GM12878 (cell line): ENCODE results near the gene ZNF428. TPM values are rescaled to one million over a fixed set of nuclear protein-coding genes. Genes with fewer than 3 reads are reported as not detected.

Experiments
- ASH2L ChIP-seq: fragments of 300-600, 200-600 bp; sonication (generic); IDR thresholded peaks from 2 replicates; pipeline ENCODE4 v1.6.1; 2017; ENCODE audit warnings: low read depth, mild to moderate bottlenecking, borderline replicate concordance
- ATF7 ChIP-seq: fragments of 450-650 bp; IDR thresholded peaks from 2 replicates; pipeline ENCODE4 v1.6.1; 2016; ENCODE audit warnings: low read depth, mild to moderate bottlenecking
- BACH1 ChIP-seq: fragments of 450-650 bp; IDR thresholded peaks from 2 replicates; pipeline ENCODE4 v1.6.1; 2017; ENCODE audit warnings: mild to moderate bottlenecking, borderline replicate concordance
- CEBPB ChIP-seq, 2 experiments: fragments of 150-350 bp in 1 of 2; IDR thresholded peaks; 2 replicates each; pipeline ENCODE4 v1.6.1; 2012 to 2014; ENCODE audit warnings: low read depth in 2 of 2, low read length in 2 of 2, borderline replicate concordance in 1 of 2, inconsistent platforms in 1 of 2
- CHD1 ChIP-seq: IDR thresholded peaks from 2 replicates; pipeline ENCODE4 v1.6.1; 2012; ENCODE audit warnings: low read depth, low read length, improper control_type of control experiment
- GABPA ChIP-seq: IDR thresholded peaks from 2 replicates; pipeline ENCODE4 v1.6.1; 2014; ENCODE audit warnings: antibody characterized with exemption, low read depth, mild to moderate bottlenecking, inconsistent platforms
- HDGF ChIP-seq: fragments of 450-650 bp; IDR thresholded peaks from 2 replicates; pipeline ENCODE4 v1.6.1; 2016; ENCODE audit warnings: antibody characterized with exemption
- JUND ChIP-seq: IDR thresholded peaks from 2 replicates; pipeline ENCODE4 v1.6.1; 2012; ENCODE audit warnings: low read depth, mild to moderate bottlenecking, low read length, improper control_type of control experiment, moderate library complexity
- NFYA ChIP-seq: IDR thresholded peaks from 2 replicates; pipeline ENCODE4 v1.6.1; 2011; ENCODE audit warnings: low read depth, mild to moderate bottlenecking, low read length, improper control_type of control experiment, borderline replicate concordance
- NR2C1 ChIP-seq: fragments of 450-650 bp; IDR thresholded peaks from 2 replicates; pipeline ENCODE4 v1.6.1; 2017; ENCODE audit warnings: antibody characterized with exemption, mild to moderate bottlenecking, moderate library complexity
- POU2F2 ChIP-seq: IDR thresholded peaks from 3 replicates; pipeline ENCODE4 v1.6.1; 2011; ENCODE audit warnings: low read depth, mild to moderate bottlenecking, low read length, borderline replicate concordance
- SIN3A ChIP-seq: IDR thresholded peaks from 2 replicates; pipeline ENCODE4 v1.6.1; 2012; ENCODE audit warnings: low read depth, low read length, improper control_type of control experiment
- ZBED1 ChIP-seq: IDR thresholded peaks from 2 replicates; pipeline ENCODE4 v1.6.1; 2016; ENCODE audit warnings: borderline replicate concordance
- polyA plus RNA-seq, 11 experiments: library from polyadenylated mRNA; depleted of rRNA in 4 of 11; unstranded in 6 of 11; stranded (reverse) in 5 of 11; fragments of >200 nt; fragmentation: Nextera tagmentation in 4 of 11; fragmentation: Illumina TruSeq in 1 of 11; extraction: Ambion mirVana in 4 of 11; extraction: Trizol in 1 of 11; gene quantifications; 1 replicate in 1 of 11; 2 replicates in 10 of 11; pipeline versions ENCODE4 v1.2.1 to v1.2.3, GENCODE V29; 2011 to 2016; ENCODE audit warnings: inconsistent platforms in 2 of 11, missing spikeins in 2 of 11, low read depth in 1 of 11
- total RNA-seq, 4 experiments: library from RNA; depleted of rRNA in 3 of 4; stranded (reverse); fragments of >200 nt in 3 of 4; fragmentation: Illumina TruSeq in 1 of 4; extraction: Trizol in 1 of 4; gene quantifications; 2 replicates each; pipeline versions ENCODE4 v1.2.1 to v1.2.3, GENCODE V29; 2013 to 2021
- TF ChIP-seq, protein P1 (sequence below): IDR thresholded peaks from 2 replicates; pipeline ENCODE4 v1.6.1; 2012; ENCODE audit warnings: low read depth, low read length, improper control_type of control experiment
- TF ChIP-seq, protein P2 (sequence below): fragments of 450-650 bp; formaldehyde crosslinking; IDR thresholded peaks from 2 replicates; pipeline ENCODE4 v1.4.0; 2022; ENCODE audit warnings: mild to moderate bottlenecking, moderate library complexity
- TF ChIP-seq, protein P3 (sequence below): fragments of 450-650 bp; IDR thresholded peaks from 2 replicates; pipeline ENCODE4 v1.6.1; 2017; ENCODE audit warnings: low read depth, mild to moderate bottlenecking, moderate library complexity
- TF ChIP-seq, protein P4 (sequence below): fragments of 450-650 bp; IDR thresholded peaks from 2 replicates; pipeline ENCODE4 v1.6.1; 2016; ENCODE audit warnings: mild to moderate bottlenecking, moderate library complexity, borderline replicate concordance
- TF ChIP-seq, protein P5 (sequence below): fragments of 450-650 bp; IDR thresholded peaks from 2 replicates; pipeline ENCODE4 v1.6.1; 2016; ENCODE audit warnings: mild to moderate bottlenecking

The ZNF428 gene
- total and polyA plus RNA-seq, 10 of the 15 experiments (the other 5 are each of a cell fraction or from before 2014, with no cell fraction given): 0.27 to 57.8 (median 20.4) TPM

DNA sequence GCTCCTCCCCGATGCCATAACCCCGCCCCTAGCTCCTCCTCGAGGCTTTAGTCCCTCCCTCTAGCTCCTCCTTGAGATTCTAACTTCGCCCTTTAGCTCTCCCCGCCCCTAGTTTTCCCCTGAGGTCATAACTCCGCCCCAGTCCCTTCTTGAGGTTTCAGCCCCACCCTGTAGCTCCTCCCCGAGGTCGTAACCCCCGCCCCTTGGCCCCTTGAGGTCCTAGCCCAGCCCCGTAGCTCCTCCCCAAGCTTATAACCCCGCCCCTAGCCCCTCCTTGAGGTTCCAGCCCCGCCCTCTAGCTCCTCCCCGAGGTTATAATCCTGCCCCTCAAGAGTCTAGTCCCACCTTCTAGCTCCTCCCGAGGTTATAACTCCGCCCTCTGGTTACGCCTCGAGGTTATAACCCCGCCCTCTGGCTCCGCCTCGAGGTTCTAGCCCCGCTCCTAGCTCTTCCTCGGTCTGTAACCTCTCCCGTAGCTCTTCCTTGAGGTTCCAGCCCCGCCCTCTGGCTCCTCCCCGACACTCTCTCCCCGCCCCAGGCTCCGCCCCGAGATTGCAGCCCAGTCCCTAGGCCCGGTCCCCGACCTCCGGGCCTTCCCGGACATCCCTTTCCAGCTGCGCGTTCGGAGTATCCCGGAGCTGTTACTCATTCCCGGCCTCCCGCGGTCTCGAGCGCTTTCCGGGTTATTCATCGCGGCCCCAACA is 49.1 kb upstream of the ZNF428 start (continued):
- TF ChIP-seq CHD1 (no peak), BACH1 (no peak), HDGF (peak; percentile 90; the same call in 1 of the 2 replicates), ZBED1 (no peak), SIN3A (no peak), POU2F2 (no peak), ATF7 (peak; percentile 45; the same call in 1 of the 2 replicates), GABPA (no peak), CEBPB (IDR thresholded peaks at IDR 0.05; ENCODE audit: borderline replicate concordance in 1 of 2, low read depth in 2 of 2, low read length in 2 of 2) (no peak), ASH2L (no peak), JUND (no peak), NFYA (no peak), NR2C1 (peak; percentile 45)
- TF ChIP-seq, protein P1, sequence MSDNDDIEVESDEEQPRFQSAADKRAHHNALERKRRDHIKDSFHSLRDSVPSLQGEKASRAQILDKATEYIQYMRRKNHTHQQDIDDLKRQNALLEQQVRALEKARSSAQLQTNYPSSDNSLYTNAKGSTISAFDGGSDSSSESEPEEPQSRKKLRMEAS: no peak
- TF ChIP-seq, protein P2, sequence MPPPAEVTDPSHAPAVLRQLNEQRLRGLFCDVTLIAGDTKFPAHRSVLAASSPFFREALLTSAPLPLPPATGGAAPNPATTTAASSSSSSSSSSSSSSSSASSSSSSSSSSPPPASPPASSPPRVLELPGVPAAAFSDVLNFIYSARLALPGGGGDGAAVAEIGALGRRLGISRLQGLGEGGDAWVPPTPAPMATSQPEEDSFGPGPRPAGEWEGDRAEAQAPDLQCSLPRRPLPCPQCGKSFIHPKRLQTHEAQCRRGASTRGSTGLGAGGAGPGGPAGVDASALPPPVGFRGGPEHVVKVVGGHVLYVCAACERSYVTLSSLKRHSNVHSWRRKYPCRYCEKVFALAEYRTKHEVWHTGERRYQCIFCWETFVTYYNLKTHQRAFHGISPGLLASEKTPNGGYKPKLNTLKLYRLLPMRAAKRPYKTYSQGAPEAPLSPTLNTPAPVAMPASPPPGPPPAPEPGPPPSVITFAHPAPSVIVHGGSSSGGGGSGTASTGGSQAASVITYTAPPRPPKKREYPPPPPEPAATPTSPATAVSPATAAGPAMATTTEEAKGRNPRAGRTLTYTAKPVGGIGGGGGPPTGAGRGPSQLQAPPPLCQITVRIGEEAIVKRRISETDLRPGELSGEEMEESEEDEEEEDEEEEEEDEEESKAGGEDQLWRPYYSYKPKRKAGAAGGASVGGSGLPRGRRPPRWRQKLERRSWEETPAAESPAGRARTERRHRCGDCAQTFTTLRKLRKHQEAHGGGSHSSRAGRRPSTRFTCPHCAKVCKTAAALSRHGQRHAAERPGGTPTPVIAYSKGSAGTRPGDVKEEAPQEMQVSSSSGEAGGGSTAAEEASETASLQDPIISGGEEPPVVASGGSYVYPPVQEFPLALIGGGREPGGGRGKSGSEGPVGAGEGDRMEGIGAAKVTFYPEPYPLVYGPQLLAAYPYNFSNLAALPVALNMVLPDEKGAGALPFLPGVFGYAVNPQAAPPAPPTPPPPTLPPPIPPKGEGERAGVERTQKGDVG (CRISPR knock-in tag): no peak
- TF ChIP-seq, protein P3, sequence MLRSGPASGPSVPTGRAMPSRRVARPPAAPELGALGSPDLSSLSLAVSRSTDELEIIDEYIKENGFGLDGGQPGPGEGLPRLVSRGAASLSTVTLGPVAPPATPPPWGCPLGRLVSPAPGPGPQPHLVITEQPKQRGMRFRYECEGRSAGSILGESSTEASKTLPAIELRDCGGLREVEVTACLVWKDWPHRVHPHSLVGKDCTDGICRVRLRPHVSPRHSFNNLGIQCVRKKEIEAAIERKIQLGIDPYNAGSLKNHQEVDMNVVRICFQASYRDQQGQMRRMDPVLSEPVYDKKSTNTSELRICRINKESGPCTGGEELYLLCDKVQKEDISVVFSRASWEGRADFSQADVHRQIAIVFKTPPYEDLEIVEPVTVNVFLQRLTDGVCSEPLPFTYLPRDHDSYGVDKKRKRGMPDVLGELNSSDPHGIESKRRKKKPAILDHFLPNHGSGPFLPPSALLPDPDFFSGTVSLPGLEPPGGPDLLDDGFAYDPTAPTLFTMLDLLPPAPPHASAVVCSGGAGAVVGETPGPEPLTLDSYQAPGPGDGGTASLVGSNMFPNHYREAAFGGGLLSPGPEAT: peak; percentile 77; the same call in 1 of the 2 replicates
- TF ChIP-seq, protein P4, sequence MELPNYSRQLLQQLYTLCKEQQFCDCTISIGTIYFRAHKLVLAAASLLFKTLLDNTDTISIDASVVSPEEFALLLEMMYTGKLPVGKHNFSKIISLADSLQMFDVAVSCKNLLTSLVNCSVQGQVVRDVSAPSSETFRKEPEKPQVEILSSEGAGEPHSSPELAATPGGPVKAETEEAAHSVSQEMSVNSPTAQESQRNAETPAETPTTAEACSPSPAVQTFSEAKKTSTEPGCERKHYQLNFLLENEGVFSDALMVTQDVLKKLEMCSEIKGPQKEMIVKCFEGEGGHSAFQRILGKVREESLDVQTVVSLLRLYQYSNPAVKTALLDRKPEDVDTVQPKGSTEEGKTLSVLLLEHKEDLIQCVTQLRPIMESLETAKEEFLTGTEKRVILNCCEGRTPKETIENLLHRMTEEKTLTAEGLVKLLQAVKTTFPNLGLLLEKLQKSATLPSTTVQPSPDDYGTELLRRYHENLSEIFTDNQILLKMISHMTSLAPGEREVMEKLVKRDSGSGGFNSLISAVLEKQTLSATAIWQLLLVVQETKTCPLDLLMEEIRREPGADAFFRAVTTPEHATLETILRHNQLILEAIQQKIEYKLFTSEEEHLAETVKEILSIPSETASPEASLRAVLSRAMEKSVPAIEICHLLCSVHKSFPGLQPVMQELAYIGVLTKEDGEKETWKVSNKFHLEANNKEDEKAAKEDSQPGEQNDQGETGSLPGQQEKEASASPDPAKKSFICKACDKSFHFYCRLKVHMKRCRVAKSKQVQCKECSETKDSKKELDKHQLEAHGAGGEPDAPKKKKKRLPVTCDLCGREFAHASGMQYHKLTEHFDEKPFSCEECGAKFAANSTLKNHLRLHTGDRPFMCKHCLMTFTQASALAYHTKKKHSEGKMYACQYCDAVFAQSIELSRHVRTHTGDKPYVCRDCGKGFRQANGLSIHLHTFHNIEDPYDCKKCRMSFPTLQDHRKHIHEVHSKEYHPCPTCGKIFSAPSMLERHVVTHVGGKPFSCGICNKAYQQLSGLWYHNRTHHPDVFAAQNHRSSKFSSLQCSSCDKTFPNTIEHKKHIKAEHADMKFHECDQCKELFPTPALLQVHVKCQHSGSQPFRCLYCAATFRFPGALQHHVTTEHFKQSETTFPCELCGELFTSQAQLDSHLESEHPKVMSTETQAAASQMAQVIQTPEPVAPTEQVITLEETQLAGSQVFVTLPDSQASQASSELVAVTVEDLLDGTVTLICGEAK: no peak
- TF ChIP-seq, protein P5, sequence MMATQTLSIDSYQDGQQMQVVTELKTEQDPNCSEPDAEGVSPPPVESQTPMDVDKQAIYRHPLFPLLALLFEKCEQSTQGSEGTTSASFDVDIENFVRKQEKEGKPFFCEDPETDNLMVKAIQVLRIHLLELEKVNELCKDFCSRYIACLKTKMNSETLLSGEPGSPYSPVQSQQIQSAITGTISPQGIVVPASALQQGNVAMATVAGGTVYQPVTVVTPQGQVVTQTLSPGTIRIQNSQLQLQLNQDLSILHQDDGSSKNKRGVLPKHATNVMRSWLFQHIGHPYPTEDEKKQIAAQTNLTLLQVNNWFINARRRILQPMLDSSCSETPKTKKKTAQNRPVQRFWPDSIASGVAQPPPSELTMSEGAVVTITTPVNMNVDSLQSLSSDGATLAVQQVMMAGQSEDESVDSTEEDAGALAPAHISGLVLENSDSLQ: peak; percentile 77
